Peyer's patch (tissue), 4 donors: ENCODE measurements around the gene OR6V1.

Experiments
- POLR2A ChIP-seq, 2 donors: fragments of 450-650 bp; IDR thresholded peaks; one replicate each; pipeline ENCODE4 v1.5.1; 2017; ENCODE audit warnings: antibody characterized with exemption in 2 of 2, mild to moderate bottlenecking in 2 of 2, moderate library complexity in 2 of 2
- TF ChIP-seq, protein P1 (sequence below), 6 experiments: fragments of 450-650 bp in 4 of 6; fragments of 200-600 bp in 2 of 6; sonication (generic) in 1 of 6; IDR thresholded peaks; one replicate each; pipeline ENCODE4 v1.5.1; 2017 to 2019; ENCODE audit warnings: antibody characterized with exemption in 6 of 6, mild to moderate bottlenecking in 3 of 6, moderate library complexity in 1 of 6

DNA sequence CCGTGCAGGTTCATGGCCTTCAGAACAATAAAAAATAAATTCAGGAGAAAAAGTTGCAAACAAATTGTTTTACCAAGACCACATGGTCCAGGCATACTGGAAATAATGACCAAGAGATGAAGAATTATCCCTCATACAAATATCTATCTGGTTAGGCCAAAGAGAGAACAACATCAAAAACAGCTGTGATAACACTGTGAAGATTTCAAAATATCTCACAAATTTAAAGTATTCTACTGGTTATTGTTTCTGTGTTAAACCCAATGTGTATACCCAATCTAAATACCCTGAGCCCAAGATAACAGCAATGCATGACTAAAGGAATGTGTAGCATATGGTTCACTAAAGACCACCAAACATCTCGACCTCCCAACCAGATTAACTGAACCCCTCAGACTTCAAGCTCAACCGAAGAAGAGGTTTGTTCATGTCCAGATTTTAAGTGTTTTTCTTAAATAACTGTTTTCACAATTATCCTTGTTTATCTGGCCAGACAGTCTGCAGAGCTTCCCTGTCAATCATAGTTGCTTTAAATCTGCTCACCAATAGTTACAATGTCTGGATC is 36.1 kb upstream of the OR6V1 start:
- TF ChIP-seq, protein P1, sequence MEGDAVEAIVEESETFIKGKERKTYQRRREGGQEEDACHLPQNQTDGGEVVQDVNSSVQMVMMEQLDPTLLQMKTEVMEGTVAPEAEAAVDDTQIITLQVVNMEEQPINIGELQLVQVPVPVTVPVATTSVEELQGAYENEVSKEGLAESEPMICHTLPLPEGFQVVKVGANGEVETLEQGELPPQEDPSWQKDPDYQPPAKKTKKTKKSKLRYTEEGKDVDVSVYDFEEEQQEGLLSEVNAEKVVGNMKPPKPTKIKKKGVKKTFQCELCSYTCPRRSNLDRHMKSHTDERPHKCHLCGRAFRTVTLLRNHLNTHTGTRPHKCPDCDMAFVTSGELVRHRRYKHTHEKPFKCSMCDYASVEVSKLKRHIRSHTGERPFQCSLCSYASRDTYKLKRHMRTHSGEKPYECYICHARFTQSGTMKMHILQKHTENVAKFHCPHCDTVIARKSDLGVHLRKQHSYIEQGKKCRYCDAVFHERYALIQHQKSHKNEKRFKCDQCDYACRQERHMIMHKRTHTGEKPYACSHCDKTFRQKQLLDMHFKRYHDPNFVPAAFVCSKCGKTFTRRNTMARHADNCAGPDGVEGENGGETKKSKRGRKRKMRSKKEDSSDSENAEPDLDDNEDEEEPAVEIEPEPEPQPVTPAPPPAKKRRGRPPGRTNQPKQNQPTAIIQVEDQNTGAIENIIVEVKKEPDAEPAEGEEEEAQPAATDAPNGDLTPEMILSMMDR (IDR thresholded peaks at IDR 0.05): no peak
- no peak for TF ChIP-seq POLR2A (IDR thresholded peaks at IDR 0.05)
